Body of pancreas (tissue), 4 donors: Measurements from ENCODE around the gene CARD19.

Experiments used
- CTCF ChIP-seq, 7 experiments: fragments of 450-650 bp in 4 of 7; fragments of 200-600 bp in 3 of 7; sonication (generic) in 3 of 7; IDR thresholded peaks; one replicate each; pipeline ENCODE4 v1.5.1; 2016 to 2019; ENCODE audit warnings: antibody characterized with exemption in 7 of 7
- POLR2A ChIP-seq, 3 donors: fragments of 450-650 bp; IDR thresholded peaks; one replicate each; pipeline ENCODE4 v1.6.1; 2016; ENCODE audit warnings: antibody characterized with exemption in 3 of 3, mild to moderate bottlenecking in 2 of 3

GRCh38 chr9:93059011-93059714 is 36.9 kb upstream of the CARD19 start:
- TF ChIP-seq CTCF (IDR thresholded peaks at IDR 0.05) (no peak), POLR2A (IDR thresholded peaks at IDR 0.05) (no peak)
